ENCODE measurements around the gene FMN2.
"Not testable (repeated sequence)": the region's sequence is repeated elsewhere in the genome, so short reads cannot be mapped to it uniquely, and the experiment has no call there.

The FMN2 gene

GRCh38 chr1:240254778-240255291 lies 163.2 kb downstream of the FMN2 start:
- DNase-seq (ENCODE audit: low spot score): no peak

GRCh38 chr1:240255922-240256321 lies 164.2 kb downstream of the FMN2 start:
- no peak for DNase-seq (ENCODE audit: low spot score)

- no peak for DNase-seq (ENCODE audit: low spot score)
Observed at GRCh38 chr1:240256836-240257503, 165.3 kb downstream of the FMN2 start.

GRCh38 chr1:240258910-240259309 lies 167.2 kb downstream of the FMN2 start:
- no peak for DNase-seq (ENCODE audit: low spot score)

- not testable (repeated sequence) for DNase-seq (ENCODE audit: low spot score)
Observed at GRCh38 chr1:240264494-240264893, 172.8 kb downstream of the FMN2 start.

- DNase-seq (ENCODE audit: low spot score): no peak
Observed at GRCh38 chr1:240271081-240271480, 179.4 kb downstream of the FMN2 start.

GRCh38 chr1:240274569-240274968 lies 182.9 kb downstream of the FMN2 start:
- DNase-seq (ENCODE audit: low spot score): no peak

GRCh38 chr1:240275219-240275618 lies 183.5 kb downstream of the FMN2 start:
- DNase-seq (ENCODE audit: low spot score): not testable (repeated sequence)

- DNase-seq (ENCODE audit: low spot score): no peak
Observed at GRCh38 chr1:240278082-240278481, 186.4 kb downstream of the FMN2 start.

GRCh38 chr1:240280560-240281322 lies 189.1 kb downstream of the FMN2 start:
- DNase-seq (ENCODE audit: low spot score): no peak

GRCh38 chr1:240282061-240282830 lies 190.6 kb downstream of the FMN2 start:
- DNase-seq (ENCODE audit: low spot score): no peak

- no peak for DNase-seq (ENCODE audit: low spot score)
Observed at GRCh38 chr1:240284656-240285414, 193.2 kb downstream of the FMN2 start.

- no peak for DNase-seq (ENCODE audit: low spot score)
Observed at GRCh38 chr1:240285540-240285939, 193.9 kb downstream of the FMN2 start.

- no peak for DNase-seq (ENCODE audit: low spot score)
Observed at GRCh38 chr1:240287722-240288121, 196.0 kb downstream of the FMN2 start.

GRCh38 chr1:240293706-240294105 lies 202.0 kb downstream of the FMN2 start:
- DNase-seq (ENCODE audit: low spot score): no peak

GRCh38 chr1:240294566-240294965 lies 202.9 kb downstream of the FMN2 start:
- DNase-seq (ENCODE audit: low spot score): no peak

- DNase-seq (ENCODE audit: low spot score): no peak
Observed at GRCh38 chr1:240295811-240296210, 204.1 kb downstream of the FMN2 start.

GRCh38 chr1:240304466-240304865 lies 212.8 kb downstream of the FMN2 start:
- DNase-seq (ENCODE audit: low spot score): no peak

- no peak for DNase-seq (ENCODE audit: low spot score)
Observed at GRCh38 chr1:240306673-240307072, 215.0 kb downstream of the FMN2 start.

- DNase-seq (ENCODE audit: low spot score): no peak
Observed at GRCh38 chr1:240308096-240308495, 216.4 kb downstream of the FMN2 start.

- DNase-seq (ENCODE audit: low spot score): no peak
Observed at GRCh38 chr1:240309769-240310168, 218.1 kb downstream of the FMN2 start.

Data from germinal center (tissue), 1 donor.